Stimulated activated naive CD8-positive, alpha-beta T cell treated with anti-CD3 and anti-CD28 coated beads, Interleukin-15, Interleukin-2, amounts not matched to agents 100 ng/mL and 50 ng/mL, for 24 hours (primary cell): ENCODE results near the gene UBXN4.
A peak's percentile ranks its signal among the peaks of the same experiment; 100 is the strongest.

Experiments
- H3K27ac Mint-ChIP-seq: one replicate; pipeline ENCODE4 v1.8.0; 2021; ENCODE audit warnings: mild to moderate bottlenecking, mixed read lengths
- H3K27me3 Mint-ChIP-seq: one replicate; pipeline ENCODE4 v1.8.0; 2021; ENCODE audit warnings: mixed read lengths
- H3K36me3 Mint-ChIP-seq: one replicate; pipeline ENCODE4 v1.8.0; 2021; ENCODE audit warnings: low read depth, mixed read lengths
- H3K4me1 Mint-ChIP-seq: one replicate; pipeline ENCODE4 v1.8.0; 2021; ENCODE audit warnings: low read depth, mixed read lengths
- H3K4me3 Mint-ChIP-seq: one replicate; pipeline ENCODE4 v1.8.0; 2021; ENCODE audit warnings: mild to moderate bottlenecking, mixed read lengths
- H3K9me3 Mint-ChIP-seq: one replicate; pipeline ENCODE4 v1.8.0; 2021; ENCODE audit warnings: mixed read lengths

The UBXN4 gene

DNA sequence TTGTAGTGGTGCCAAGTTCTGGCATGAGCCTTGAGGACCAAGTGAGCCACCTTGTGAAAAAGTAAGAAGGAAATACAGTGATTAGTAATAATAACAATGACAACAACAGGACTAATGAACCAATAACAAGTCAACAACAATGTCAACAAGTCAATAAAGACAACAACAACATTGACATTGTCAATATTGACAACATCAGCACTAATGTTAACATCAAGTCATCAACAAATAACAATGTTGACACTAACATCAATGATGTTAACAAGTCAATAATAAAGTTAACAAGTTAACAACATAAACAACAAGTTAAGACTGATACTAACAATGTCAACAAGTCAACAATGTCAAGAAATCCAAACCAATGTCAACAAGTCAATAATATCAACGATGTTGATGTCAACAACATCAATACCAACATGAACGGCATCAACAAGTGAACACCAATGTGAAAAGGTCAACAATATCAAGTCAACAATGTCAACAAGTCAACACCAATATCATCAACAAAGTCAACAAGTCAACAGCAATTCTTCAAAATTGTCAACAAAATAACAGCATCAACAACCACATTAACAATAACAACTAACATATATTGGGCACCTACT is 71.4 kb downstream of the UBXN4 start:
- Mint-ChIP-seq H3K27me3 (no peaks in the 10 kb centered on the region), H3K4me1 (peaks cover 29% of the 10 kb centered on the region), H3K4me3 (no peak overlapping the region), H3K27ac (no peak overlapping the region), H3K36me3 (peaks cover 4% of the 10 kb centered on the region), H3K9me3 (peaks cover 21% of the 10 kb centered on the region)

DNA sequence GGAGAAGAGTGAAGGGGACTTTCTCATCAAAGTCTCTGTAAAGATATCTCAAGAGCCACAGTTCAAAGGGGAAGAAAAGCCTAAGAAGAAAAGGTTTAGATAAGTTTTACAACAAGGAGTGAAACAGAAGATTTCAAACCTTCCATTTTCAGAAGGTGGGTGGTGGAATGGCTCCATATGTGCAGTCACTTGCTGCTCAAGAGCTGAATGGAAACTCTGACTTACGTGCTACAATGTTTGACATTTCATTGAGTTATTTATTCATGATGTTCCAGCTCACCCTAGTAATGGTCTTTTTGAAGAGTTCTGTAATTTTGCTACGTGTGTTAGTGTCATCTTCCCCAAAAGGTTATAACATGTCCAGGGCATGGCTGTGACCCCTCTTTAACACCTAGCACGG is 73.6 kb downstream of the UBXN4 start:
- Mint-ChIP-seq H3K27ac (peak overlapping the region; percentile 93), H3K4me1 (peaks cover 52% of the 10 kb centered on the region), H3K4me3 (peak overlapping the region; percentile 46), H3K9me3 (peaks cover 21% of the 10 kb centered on the region), H3K27me3 (no peaks in the 10 kb centered on the region), H3K36me3 (peaks cover 4% of the 10 kb centered on the region)

GRCh38 chr2:135817466-135817865 is 75.8 kb downstream of the UBXN4 start:
- peaks cover 72% of the 10 kb centered on the region for H3K4me1 Mint-ChIP-seq
- H3K9me3 Mint-ChIP-seq: peaks cover 22% of the 10 kb centered on the region
- no peak overlapping the region for H3K4me3 Mint-ChIP-seq
- no peaks in the 10 kb centered on the region for H3K27me3 Mint-ChIP-seq
- peaks cover 12% of the 10 kb centered on the region for H3K36me3 Mint-ChIP-seq
- no peak overlapping the region for H3K27ac Mint-ChIP-seq

DNA sequence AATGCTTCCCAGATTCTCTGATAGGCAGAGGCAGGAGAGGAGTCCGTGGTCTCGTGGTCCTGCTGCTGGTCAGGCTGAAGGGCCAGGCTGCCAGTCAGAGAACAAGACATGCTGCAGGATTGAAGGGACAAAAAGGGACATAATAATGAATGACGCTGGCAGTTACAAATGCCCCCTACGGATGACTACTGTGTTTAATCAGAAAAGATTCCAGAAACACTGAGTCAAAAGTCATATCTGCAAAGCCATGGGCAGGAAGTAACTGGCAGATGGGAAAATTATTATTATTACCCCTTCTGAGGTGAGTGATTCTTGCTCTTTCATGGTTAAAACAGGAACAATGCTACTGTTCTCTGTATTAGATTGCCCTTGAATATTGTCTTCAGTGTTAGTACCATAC is 76.3 kb downstream of the UBXN4 start:
- H3K4me1 Mint-ChIP-seq: peaks cover 72% of the 10 kb centered on the region
- H3K9me3 Mint-ChIP-seq: peaks cover 22% of the 10 kb centered on the region
- no peak overlapping the region for H3K27ac Mint-ChIP-seq
- H3K36me3 Mint-ChIP-seq: peaks cover 17% of the 10 kb centered on the region
- H3K4me3 Mint-ChIP-seq: no peak overlapping the region
- H3K27me3 Mint-ChIP-seq: no peaks in the 10 kb centered on the region

- Mint-ChIP-seq H3K9me3 (peaks cover 19% of the 10 kb centered on the region), H3K4me3 (peak overlapping the region; percentile 85), H3K27ac (peak overlapping the region; percentile 92), H3K4me1 (peaks cover 71% of the 10 kb centered on the region), H3K36me3 (peaks cover 21% of the 10 kb centered on the region), H3K27me3 (no peaks in the 10 kb centered on the region)
Observed at GRCh38 chr2:135818937-135819610, 77.4 kb downstream of the UBXN4 start.

GRCh38 chr2:135820003-135820618 is 78.5 kb downstream of the UBXN4 start:
- peaks cover 16% of the 10 kb centered on the region for H3K9me3 Mint-ChIP-seq
- no peaks in the 10 kb centered on the region for H3K27me3 Mint-ChIP-seq
- peak overlapping the region; percentile 92 for H3K27ac Mint-ChIP-seq
- peaks cover 61% of the 10 kb centered on the region for H3K4me1 Mint-ChIP-seq
- peaks cover 18% of the 10 kb centered on the region for H3K36me3 Mint-ChIP-seq
- peak overlapping the region; percentile 85 for H3K4me3 Mint-ChIP-seq

- peak overlapping the region; percentile 28 for H3K27ac Mint-ChIP-seq
- H3K9me3 Mint-ChIP-seq: peaks cover 16% of the 10 kb centered on the region
- peak overlapping the region; percentile 85 for H3K4me3 Mint-ChIP-seq
- no peaks in the 10 kb centered on the region for H3K27me3 Mint-ChIP-seq
- peaks cover 50% of the 10 kb centered on the region for H3K4me1 Mint-ChIP-seq
- peaks cover 18% of the 10 kb centered on the region for H3K36me3 Mint-ChIP-seq
Observed at GRCh38 chr2:135821190-135821589, 79.5 kb downstream of the UBXN4 start.

DNA sequence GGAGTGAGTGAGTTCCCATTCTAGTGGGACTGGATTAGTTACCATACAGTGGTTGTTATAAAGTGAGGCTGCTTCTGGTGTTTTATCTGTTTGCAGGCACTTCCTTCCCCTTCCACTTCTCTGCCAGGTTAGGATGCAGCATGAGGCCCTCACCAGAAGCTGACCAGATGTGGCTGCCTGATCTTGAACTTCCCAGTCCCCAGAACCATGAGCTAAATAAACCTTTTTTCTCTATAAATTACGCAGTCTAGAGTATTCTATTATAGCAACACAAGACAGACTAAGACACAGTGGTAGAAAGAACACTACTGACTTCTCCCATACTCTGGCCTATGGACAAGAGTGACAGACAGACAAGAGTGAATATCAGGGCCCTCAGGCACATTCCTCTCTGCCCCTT is 81.2 kb downstream of the UBXN4 start:
- Mint-ChIP-seq H3K27me3 (no peaks in the 10 kb centered on the region), H3K36me3 (peaks cover 18% of the 10 kb centered on the region), H3K9me3 (peaks cover 16% of the 10 kb centered on the region), H3K27ac (no peak overlapping the region), H3K4me3 (no peak overlapping the region), H3K4me1 (peaks cover 45% of the 10 kb centered on the region)

- Mint-ChIP-seq H3K27ac (no peak overlapping the region), H3K36me3 (peaks cover 18% of the 10 kb centered on the region), H3K27me3 (no peaks in the 10 kb centered on the region), H3K4me1 (peaks cover 22% of the 10 kb centered on the region), H3K4me3 (no peak overlapping the region), H3K9me3 (peaks cover 16% of the 10 kb centered on the region)
Observed at GRCh38 chr2:135825131-135825530, 83.5 kb downstream of the UBXN4 start.

- Mint-ChIP-seq H3K4me1 (peaks cover 17% of the 10 kb centered on the region), H3K27ac (no peak overlapping the region), H3K9me3 (peaks cover 16% of the 10 kb centered on the region), H3K4me3 (no peak overlapping the region), H3K36me3 (peaks cover 18% of the 10 kb centered on the region), H3K27me3 (no peaks in the 10 kb centered on the region)
Observed at GRCh38 chr2:135825550-135826176, 84.0 kb downstream of the UBXN4 start.

GRCh38 chr2:135826544-135826943 is 84.9 kb downstream of the UBXN4 start:
- Mint-ChIP-seq H3K9me3 (peaks cover 16% of the 10 kb centered on the region), H3K27me3 (no peaks in the 10 kb centered on the region), H3K4me1 (peaks cover 8% of the 10 kb centered on the region), H3K27ac (no peak overlapping the region), H3K4me3 (no peak overlapping the region), H3K36me3 (peaks cover 18% of the 10 kb centered on the region)

GRCh38 chr2:135829378-135830135 is 87.9 kb downstream of the UBXN4 start:
- Mint-ChIP-seq H3K4me1 (no peaks in the 10 kb centered on the region), H3K27ac (no peak overlapping the region), H3K36me3 (no peaks in the 10 kb centered on the region), H3K27me3 (no peaks in the 10 kb centered on the region), H3K4me3 (no peak overlapping the region), H3K9me3 (no peaks in the 10 kb centered on the region)

- peaks cover 1% of the 10 kb centered on the region for H3K36me3 Mint-ChIP-seq
- no peaks in the 10 kb centered on the region for H3K9me3 Mint-ChIP-seq
- no peaks in the 10 kb centered on the region for H3K27me3 Mint-ChIP-seq
- H3K27ac Mint-ChIP-seq: no peak overlapping the region
- H3K4me1 Mint-ChIP-seq: peaks cover 4% of the 10 kb centered on the region
- no peak overlapping the region for H3K4me3 Mint-ChIP-seq
Observed at GRCh38 chr2:135831180-135831812, 89.6 kb downstream of the UBXN4 start.

GRCh38 chr2:135832891-135833290 is 91.2 kb downstream of the UBXN4 start:
- H3K4me1 Mint-ChIP-seq: peaks cover 6% of the 10 kb centered on the region
- no peak overlapping the region for H3K4me3 Mint-ChIP-seq
- no peak overlapping the region for H3K27ac Mint-ChIP-seq
- H3K27me3 Mint-ChIP-seq: no peaks in the 10 kb centered on the region
- H3K36me3 Mint-ChIP-seq: peaks cover 6% of the 10 kb centered on the region
- no peaks in the 10 kb centered on the region for H3K9me3 Mint-ChIP-seq
